Superior temporal gyrus (tissue), 1 donor: Measurements from ENCODE around the gene TTI1.

ENCODE experiments used
- DNase-seq: peaks from one replicate; pipeline ENCODE4 v3.0.0-alpha.2; 2016; ENCODE audit errors: extremely low spot score

The TTI1 gene

GRCh38 chr20:38033330-38034107 is at the start of gene TTI1, which contains the start of gene RPRD1B:
TTI1 (minus strand) TSS chr20:38033456; CDS start chr20:38013816, 19,640 bp downstream.
RPRD1B (plus strand) TSS chr20:38033746; CDS start chr20:38033948, 202 bp downstream.
- DNase-seq, result peak; percentile 96

DNA sequence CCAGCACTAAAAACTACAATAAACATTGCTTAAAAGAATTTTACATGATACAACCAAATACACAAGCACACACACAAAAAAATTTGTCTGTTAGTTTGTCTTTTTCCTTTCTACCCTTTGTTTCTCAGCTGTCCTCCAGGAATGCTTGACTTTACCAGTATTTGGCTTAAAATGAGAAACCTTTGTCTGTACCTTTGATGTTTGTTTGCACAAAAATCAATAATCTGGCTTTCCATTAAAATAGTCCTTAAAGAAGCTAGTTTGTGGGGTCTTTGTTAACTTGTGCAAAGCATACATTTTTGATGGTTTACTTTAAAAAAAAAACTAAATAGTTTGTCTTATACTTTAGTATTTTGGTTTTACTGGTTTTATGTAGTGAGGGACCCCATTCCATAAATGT is 49.6 kb upstream of the TTI1 start:
- DNase-seq, result no peak

GRCh38 chr20:38081575-38081974 is 48.3 kb upstream of the TTI1 start:
- no peak for DNase-seq

- DNase-seq, result no peak
These were observed 46.1 kb upstream of the TTI1 start for GRCh38 chr20:38079353-38079752.

- no peak for DNase-seq
These were observed 44.8 kb upstream of the TTI1 start for GRCh38 chr20:38078084-38078483.

GRCh38 chr20:38076548-38076947 is 43.3 kb upstream of the TTI1 start:
- DNase-seq, result no peak

GRCh38 chr20:38075161-38075998 is 42.1 kb upstream of the TTI1 start:
- no peak for DNase-seq

GRCh38 chr20:38073307-38074071 is 40.2 kb upstream of the TTI1 start:
- peak; percentile 82 for DNase-seq

DNA sequence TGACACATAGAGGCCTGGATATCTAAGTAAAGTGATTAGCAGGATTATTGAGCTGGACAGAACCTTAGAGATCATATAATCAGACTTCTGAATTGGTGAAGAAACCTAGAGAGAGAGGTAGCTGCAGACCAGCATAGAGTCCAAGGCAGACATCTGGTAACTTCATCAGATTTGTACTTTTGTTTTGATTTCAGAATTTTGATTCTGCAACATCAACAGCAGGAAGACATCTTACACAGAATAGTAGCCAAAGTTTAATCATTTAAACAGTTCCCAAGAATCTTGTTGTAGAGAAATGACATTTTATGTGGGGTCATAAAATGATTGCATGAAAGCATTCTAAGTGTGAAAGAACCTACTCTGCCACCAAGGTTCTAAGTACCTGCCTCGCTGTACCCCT is 39.6 kb upstream of the TTI1 start:
- no peak for DNase-seq

DNA sequence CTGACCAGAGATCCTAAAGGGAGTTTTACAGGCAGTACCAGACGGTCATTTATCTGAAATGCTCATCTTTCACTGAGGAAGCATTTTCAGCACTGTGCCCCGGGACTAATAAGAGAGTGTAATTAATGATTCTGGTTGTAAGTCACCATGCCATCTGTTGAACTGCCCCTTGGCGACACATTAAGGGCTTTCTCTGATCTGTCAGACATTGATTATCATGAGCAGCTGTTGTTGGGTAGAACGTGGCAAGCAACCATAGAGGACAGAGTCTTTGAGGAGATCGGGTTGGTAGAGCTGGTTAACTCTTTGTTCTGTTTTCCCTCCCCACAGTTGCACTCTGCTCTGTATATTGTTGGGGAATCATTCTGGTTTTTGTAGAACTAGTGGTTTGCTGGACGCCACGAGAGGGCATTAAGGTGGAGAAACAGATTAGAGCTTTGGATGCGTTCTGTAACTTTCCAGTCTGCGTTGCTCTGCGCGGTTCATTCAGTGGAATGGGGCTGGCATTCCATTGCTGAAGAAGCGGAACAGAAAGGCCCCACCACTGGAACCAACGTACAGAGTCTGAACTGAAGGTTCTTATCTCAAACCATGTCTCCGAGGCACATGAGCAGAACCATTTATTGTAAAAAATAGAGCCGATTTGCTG is 34.6 kb upstream of the TTI1 start:
- DNase-seq, result no peak

GRCh38 chr20:38066969-38067716 is 33.9 kb upstream of the TTI1 start:
- DNase-seq, result no peak

DNA sequence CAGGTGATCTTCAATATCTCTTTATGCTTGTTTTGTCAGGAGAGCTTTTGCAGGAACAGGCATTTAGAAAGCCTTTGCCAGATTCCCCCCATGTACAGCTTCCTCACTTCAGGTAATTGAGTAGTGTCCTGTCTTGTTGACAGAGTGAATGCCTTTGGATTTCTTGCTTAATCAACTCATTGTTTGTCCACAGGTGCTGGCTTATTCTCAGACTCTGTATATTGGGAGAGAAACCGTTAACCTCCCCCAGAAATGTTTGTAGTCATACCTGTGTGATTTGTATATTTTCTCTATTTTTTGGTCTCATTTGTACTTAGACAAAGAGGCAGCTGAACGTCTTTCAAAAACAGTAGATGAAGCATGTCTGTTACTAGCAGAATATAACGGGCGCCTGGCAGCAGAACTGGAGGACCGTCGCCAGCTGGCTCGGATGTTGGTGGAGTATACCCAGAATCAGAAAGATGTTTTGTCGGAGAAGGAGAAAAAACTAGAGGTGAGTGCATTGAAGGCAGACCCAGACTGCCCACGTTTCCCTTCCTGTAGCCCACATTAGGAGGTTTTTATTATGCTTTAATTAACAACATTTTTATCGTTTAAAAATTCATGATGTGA is 32.6 kb upstream of the TTI1 start:
- peak; percentile 48 for DNase-seq

- no peak for DNase-seq
These were observed 30.8 kb upstream of the TTI1 start for GRCh38 chr20:38063911-38064530.

- no peak for DNase-seq
These were observed 29.6 kb upstream of the TTI1 start for GRCh38 chr20:38062890-38063289.

GRCh38 chr20:38061109-38061508 is 27.9 kb upstream of the TTI1 start:
- DNase-seq, result no peak

DNA sequence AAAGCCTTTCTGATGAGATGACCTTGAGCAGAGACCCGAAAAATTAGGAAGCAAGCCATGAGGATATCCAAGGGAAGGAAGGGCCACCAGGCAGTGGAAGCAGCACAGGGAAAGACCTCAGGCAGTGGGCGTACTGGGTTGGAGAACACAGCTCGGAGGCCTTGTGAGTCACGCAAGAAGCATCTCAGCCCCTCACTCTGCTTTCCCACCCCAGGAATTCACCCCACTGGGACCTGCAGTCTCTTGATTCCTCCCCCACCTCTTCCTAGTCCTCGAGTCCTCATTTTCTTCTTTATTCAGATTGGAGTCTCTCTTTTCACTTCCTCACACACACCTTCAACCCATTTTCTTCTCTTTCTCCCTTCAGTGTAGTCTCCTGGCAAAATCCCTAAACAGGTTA is 27.3 kb upstream of the TTI1 start:
- DNase-seq, result no peak

- no peak for DNase-seq
These were observed 26.6 kb upstream of the TTI1 start for GRCh38 chr20:38059832-38060231.

DNA sequence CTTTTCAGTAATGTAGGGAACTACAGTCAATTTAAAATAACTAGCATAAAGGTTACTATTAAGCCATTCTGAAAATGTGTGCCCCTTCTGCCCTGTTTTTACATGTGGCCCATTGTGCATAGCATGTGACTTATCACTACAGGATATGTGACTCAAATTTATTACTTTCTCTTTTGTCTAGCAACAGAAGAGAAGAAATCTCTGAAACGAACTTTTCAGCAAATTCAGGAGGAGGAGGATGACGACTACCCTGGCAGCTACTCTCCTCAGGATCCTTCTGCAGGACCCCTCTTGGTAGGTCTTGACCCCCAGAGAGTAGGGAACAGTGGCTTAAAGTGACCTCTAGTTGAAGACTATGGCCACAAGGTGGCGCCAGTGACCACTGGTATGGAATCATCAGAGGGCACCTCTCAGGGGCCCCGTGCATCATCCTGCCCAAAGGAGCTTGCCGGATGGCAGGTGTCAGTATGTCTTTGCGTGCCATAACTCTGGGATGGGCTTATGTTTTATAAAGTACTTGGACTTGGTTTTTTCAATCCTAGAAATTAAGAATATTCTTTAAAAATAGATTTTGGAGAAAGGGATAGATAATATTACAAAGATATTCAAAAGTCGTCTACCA is 24.2 kb upstream of the TTI1 start:
- DNase-seq, result peak; percentile 94

- DNase-seq, result no peak
These were observed 22.6 kb upstream of the TTI1 start for GRCh38 chr20:38055848-38056247.

GRCh38 chr20:38055294-38055693 is 22.0 kb upstream of the TTI1 start:
- no peak for DNase-seq
